ENCODE results near the gene PIK3C2A. TPM values are rescaled to one million over a fixed set of nuclear protein-coding genes. Genes with fewer than 3 reads are reported as not detected.

Gene PIK3C2A
- total and polyA plus RNA-seq, 10 of the 15 experiments (the other 5 are each of a cell fraction or from before 2014, with no cell fraction given), result 1.6 to 20.6 (median 9.1) TPM

- TF ChIP-seq USF2 (IDR thresholded peaks at IDR 0.05; ENCODE audit: borderline replicate concordance, low read depth, low read length), result no peak
These were observed 23.4 kb upstream of the PIK3C2A start (continued) for GRCh38 chr11:17230867-17231851.

GRCh38 chr11:17229481-17230152, 21.8 kb upstream of the PIK3C2A start:
- WGBS (ENCODE audit: insufficient coverage, insufficient replicate concordance, low lambda C conversion rate, missing lambda C conversion rate), result 61% methylated on average over 7 of the region's 7 CpGs
- H3K79me2 ChIP-seq (ENCODE audit: control insufficient read depth, insufficient read depth, low read length), result no peaks in the 10 kb centered on the region
- in situ Hi-C loops (cut with MboI) (loop anchor here (5.0 kb wide), 1 partner anchor 278 kb away; no protein-coding TSS in a partner anchor), intact Hi-C loops (cut with micrococcal nuclease; ENCODE audit: unreplicated experiment) (loop anchor here (1.0 to 5.0 kb wide), 4 partner anchors 68 to 275 kb away; partner anchors contain the start of gene NCR3LG1)
- DNase-seq (ENCODE audit: low read depth, low spot score), result no peak
- ChIA-PET RAD21 (ENCODE audit: unreplicated experiment) (interaction anchor here (0.6 to 1.8 kb wide), 13 partner anchors 124 to 501 kb away, joined by 3 to 13 read pairs (median 4); partner anchors contain the start of gene KCNJ11), CTCF (interaction anchor here (0.7 to 3.0 kb wide), 41 partner anchors 8 to 502 kb away, joined by 3 to 40 read pairs (median 5); partner anchors contain the start of gene NUCB2), SMC1A (ENCODE audit: uncharacterized antibody, unreplicated experiment) (interaction anchor here (0.7 to 2.1 kb wide), 18 partner anchors 13 to 444 kb away, joined by 3 to 15 read pairs (median 4); partner anchors contain the start of genes KCNJ11, NUCB2 and PIK3C2A), POLR2A (interaction anchor here (1.1 kb wide), 1 partner anchor 48 kb away, joined by 3 read pairs; no protein-coding TSS in a partner anchor)
- no peak for FAIRE-seq
- H4K20me1 ChIP-seq (ENCODE audit: control insufficient read depth, insufficient read depth), result no peaks in the 10 kb centered on the region
- BruUV-seq (replicated peaks), result no TSS peak
- no peaks in the 10 kb centered on the region for H3K36me3 ChIP-seq (ENCODE audit: control insufficient read depth in 2 of 2, insufficient read depth in 2 of 2, low read length in 1 of 2)
- peaks cover 15% of the 10 kb centered on the region for H3K4me1 ChIP-seq (ENCODE audit: control insufficient read depth, insufficient read depth, low read length)
- H3K4me2 ChIP-seq (ENCODE audit: control insufficient read depth, insufficient read depth), result no peak overlapping the region
- H2AFZ ChIP-seq (ENCODE audit: control insufficient read depth, low read depth, low read length), result no peak overlapping the region
- H3K9me3 ChIP-seq (replicated peaks; ENCODE audit: control insufficient read depth, insufficient read depth, low read length), result no peaks in the 10 kb centered on the region; the same call in 2 of the 3 replicates
- H3K27me3 ChIP-seq (replicated peaks in 1 of 2; ENCODE audit: control insufficient read depth in 2 of 2, insufficient read depth in 2 of 2, low read length in 1 of 2), result no peaks in the 10 kb centered on the region; a peak in 1 of 4 replicates
- no peak; the same call in 2 of the 3 replicates for ATAC-seq
- H3K27ac ChIP-seq (ENCODE audit: control insufficient read depth, insufficient read depth), result no peak overlapping the region
- H3K9ac ChIP-seq (ENCODE audit: control insufficient read depth, insufficient read depth, low read length), result no peak overlapping the region
- no peak overlapping the region for H3K4me3 ChIP-seq
- TF ChIP-seq FOXM1 (IDR thresholded peaks at IDR 0.05; ENCODE audit: low read depth, low read length) (no peak), ZBTB4 (CRISPR knock-in tag; IDR thresholded peaks at IDR 0.05) (no peak), SMAD1 (IDR thresholded peaks at IDR 0.05; ENCODE audit: low read depth, partially characterized antibody) (no peak), REST (IDR thresholded peaks at IDR 0.05; ENCODE audit: low read depth, low read length) (no peak), MEF2A (IDR thresholded peaks at IDR 0.05; ENCODE audit: insufficient read depth, low read depth, low read length) (no peak), CEBPB (IDR thresholded peaks at IDR 0.05; ENCODE audit: borderline replicate concordance in 1 of 2, low read depth in 2 of 2, low read length in 2 of 2) (no peak)

Data from GM12878 (cell line).